A549 (cell line): Measurements from ENCODE around the gene SAMD4B. TPM values are rescaled to one million over a fixed set of nuclear protein-coding genes. Genes with fewer than 3 reads are reported as not detected.

Source experiments
- ATAC-seq, 2 experiments: fragments of 200-7000 bp in 1 of 2; fragments of >200 bp in 1 of 2; cut with Nextera tagmentation in 1 of 2; cut with Tn5 transposase in 1 of 2; 3 replicates each; pipeline versions ENCODE4 v1.8.0 to v1.9.1; 2018 to 2020; ENCODE audit warnings: mild to moderate bottlenecking in 1 of 2, moderate library complexity in 1 of 2
- CTCF ChIA-PET: fragments of 300-600 bp; sonication (Branson Sonifier 250); formaldehyde crosslinking; extraction: SDS; loops from one replicate; lab custom pipeline; 2021; ENCODE audit warnings: antibody characterized with exemption, inconsistent platforms; lab: Yijun Ruan, JAX
- POLR2A ChIA-PET: fragments of 350-600 bp; formaldehyde crosslinking; extraction: SDS; loops from one replicate; lab custom pipeline; 2021; ENCODE audit warnings: antibody characterized with exemption, inconsistent platforms; lab: Yijun Ruan, JAX
- DNase-seq, 2 experiments: peaks; one replicate each; pipeline versions ENCODE4 v3.0.0 to v3.0.0-alpha.2; 2011 to 2016; ENCODE audit warnings: low read depth in 1 of 2, low spot score in 1 of 2
- FAIRE-seq: peaks from 2 replicates; lab custom pipeline; 2011; peaks lifted over from hg19 to GRCh38; lab: Jason Lieb, UNC
- H3K27ac ChIP-seq, 2 experiments: fragments of >200 bp; sonication (Bioruptor Twin); formaldehyde crosslinking; 3 replicates each; pipeline ENCODE4 v1.5.1; 2016 to 2017
- H3K4me1 ChIP-seq: fragments of >200 bp; sonication (Bioruptor Twin); formaldehyde crosslinking; 3 replicates; pipeline ENCODE4 v1.6.1; 2016
- H3K4me2 ChIP-seq: fragments of >200 bp; sonication (Bioruptor Twin); formaldehyde crosslinking; 3 replicates; pipeline ENCODE4 v1.6.1; 2016
- H3K4me3 ChIP-seq: fragments of >200 bp; sonication (Bioruptor Twin); formaldehyde crosslinking; 3 replicates; pipeline ENCODE4 v1.5.1; 2016
- H3K9me3 ChIP-seq: fragments of >200 bp; sonication (Bioruptor Twin); formaldehyde crosslinking; 3 replicates; pipeline ENCODE4 v1.6.1; 2016
- CHD2 ChIP-seq: fragments of 150-350 bp; IDR thresholded peaks from 2 replicates; pipeline ENCODE4 v1.6.1; 2014; ENCODE audit warnings: low read length; ENCODE audit not compliant: partially characterized antibody
- CHD4 ChIP-seq: fragments of 200-600 bp; sonication (generic); IDR thresholded peaks from 2 replicates; pipeline ENCODE4 v1.6.1; 2016; ENCODE audit warnings: antibody characterized with exemption, mild to moderate bottlenecking, borderline replicate concordance
- CTCF ChIP-seq: fragments of >200 bp; sonication (Bioruptor Twin); formaldehyde crosslinking; IDR thresholded peaks from 3 replicates; pipeline ENCODE4 v1.5.1; 2016
- EHMT2 ChIP-seq: fragments of 200-600 bp; sonication (generic); IDR thresholded peaks from 2 replicates; pipeline ENCODE4 v1.6.1; 2016; ENCODE audit warnings: antibody characterized with exemption, low read depth, mild to moderate bottlenecking, moderate library complexity
- ELK1 ChIP-seq: fragments of 150-350 bp; IDR thresholded peaks from 2 replicates; pipeline ENCODE4 v1.6.1; 2014; ENCODE audit warnings: low read depth, mild to moderate bottlenecking, low read length
- FOSB ChIP-seq: fragments of 250-450 bp; sonication (Bioruptor Pico); IDR thresholded peaks from 2 replicates; pipeline ENCODE4 v1.5.0; 2020; ENCODE audit warnings: mild to moderate bottlenecking, moderate library complexity
- FOSL2 ChIP-seq, 2 experiments: fragments of 450-650 bp in 1 of 2; fragments of >200 bp in 1 of 2; sonication (Bioruptor Twin) in 1 of 2; formaldehyde crosslinking; IDR thresholded peaks; 2 replicates each; pipeline versions ENCODE4 v1.5.0 to v1.6.1; 2016 to 2020; ENCODE audit warnings: mild to moderate bottlenecking in 1 of 2, moderate library complexity in 1 of 2
- HMGXB4 ChIP-seq: fragments of 250-450 bp; sonication (Bioruptor Pico); IDR thresholded peaks from 2 replicates; pipeline ENCODE4 v1.5.0; 2021; ENCODE audit warnings: mild to moderate bottlenecking, moderate library complexity, borderline replicate concordance
- JUN ChIP-seq, 2 experiments: fragments of >200 bp; sonication (Bioruptor Twin); formaldehyde crosslinking; IDR thresholded peaks; 2 replicates in 1 of 2; 3 replicates in 1 of 2; pipeline ENCODE4 v1.6.1; 2016 to 2017
- KDM5A ChIP-seq: fragments of 200-600 bp; sonication (generic); IDR thresholded peaks from 2 replicates; pipeline ENCODE4 v1.6.1; 2016; ENCODE audit warnings: antibody characterized with exemption, mild to moderate bottlenecking
- MAX ChIP-seq: IDR thresholded peaks from 2 replicates; pipeline ENCODE4 v1.6.1; 2012
- PHF8 ChIP-seq: fragments of 200-600 bp; sonication (generic); IDR thresholded peaks from 2 replicates; pipeline ENCODE4 v1.6.1; 2016; ENCODE audit warnings: low read depth, mild to moderate bottlenecking, antibody characterized with exemption, moderate library complexity, borderline replicate concordance
- RAD21 ChIP-seq, 2 experiments: fragments of >200 bp in 1 of 2; sonication (Bioruptor Twin) in 1 of 2; formaldehyde crosslinking in 1 of 2; IDR thresholded peaks in 1 of 2; conservative IDR thresholded peaks in 1 of 2; 2 replicates in 1 of 2; 3 replicates in 1 of 2; pipeline ENCODE4 v1.6.1; 2012 to 2018; ENCODE audit warnings: inconsistent platforms in 1 of 2
- REST ChIP-seq: fragments of 200-600 bp; sonication (generic); IDR thresholded peaks from 2 replicates; pipeline ENCODE4 v1.6.1; 2016; ENCODE audit warnings: antibody characterized with exemption, mild to moderate bottlenecking, moderate library complexity
- SMC3 ChIP-seq: fragments of >200 bp; sonication (Bioruptor Twin); formaldehyde crosslinking; IDR thresholded peaks from 3 replicates; pipeline ENCODE4 v1.6.1; 2018; ENCODE audit warnings: inconsistent platforms
- SREBF2 ChIP-seq: fragments of 450-650 bp; IDR thresholded peaks from 2 replicates; pipeline ENCODE4 v1.6.1; 2014; ENCODE audit warnings: mild to moderate bottlenecking, moderate library complexity
- TFCP2L1 ChIP-seq: fragments of 250-450 bp; sonication (Bioruptor Pico); IDR thresholded peaks from 2 replicates; pipeline ENCODE4 v1.5.0; 2021; ENCODE audit warnings: mild to moderate bottlenecking
- USF2 ChIP-seq: fragments of 450-650 bp; IDR thresholded peaks from 2 replicates; pipeline ENCODE4 v1.6.1; 2014; ENCODE audit warnings: antibody characterized with exemption
- ZSCAN20 ChIP-seq: fragments of 250-450 bp; sonication (Bioruptor Pico); IDR thresholded peaks from 2 replicates; pipeline ENCODE4 v1.8.0; 2022; ENCODE audit warnings: mild to moderate bottlenecking, moderate library complexity
- WGBS: methylation state at CpG from one replicate; pipeline ENCODE4 v1.1.6; 2017; ENCODE audit errors: missing lambda C conversion rate; 5-methylcytosine and 5-hydroxymethylcytosine counted together
- polyA plus RNA-seq, 4 experiments: library from polyadenylated mRNA; depleted of rRNA in 3 of 4; stranded (reverse); fragments of >200 nt; fragmentation: RNase III in 1 of 4; extraction: RNeasy Plus Mini Kit Qiagen cat#74134 plus additional on column Dnase treatment in 1 of 4; gene quantifications; 2 replicates in 3 of 4; 3 replicates in 1 of 4; pipeline ENCODE4 v1.2.3, GENCODE V29; 2011 to 2017

The SAMD4B gene
- polyA plus RNA-seq, 2 of the 4 experiments (the other 2 are of a cell fraction) = 82.1 to 118 TPM

- TF ChIP-seq SMC3 = peak; percentile 83
- TF ChIP-seq, all 56 proteins: peak for 38
Observed at GRCh38 chr19:39412100-39412866, 70.1 kb downstream of the SAMD4B start, which contains the start of gene PLEKHG2 (continued).

GRCh38 chr19:39412867-39413271 lies 70.6 kb downstream of the SAMD4B start:
- Histone ChIP-seq H3K4me1 (peaks cover 43% of the 10 kb centered on the region), H3K9me3 (no peaks in the 10 kb centered on the region), H3K4me3 (peak overlapping the region; percentile 67), H3K27ac (peak overlapping the region; percentile 89 to 94), H3K4me2 (peak overlapping the region; percentile 89)
- ChIA-PET CTCF (interaction anchor here (0.7 to 23.5 kb wide), 28 partner anchors 12 to 1010 kb away, joined by 3 to 484 read pairs (median 10); partner anchors contain the start of genes FAM98C, MED29, PAF1 and RPS16), POLR2A (interaction anchor here (0.9 to 4.7 kb wide), 10 partner anchors 11 to 71 kb away, joined by 3 to 102 read pairs (median 20); partner anchors contain the start of genes MED29, PAF1, RPS16 and SAMD4B)
- no peak for FAIRE-seq
- ATAC-seq = no peak
- TF ChIP-seq KDM5A (0 out of 2 replicates have a peak, but pooled peaks have one; percentile 50), USF2 (no peak), FOSB (no peak), CHD2 (peak; percentile 0), REST (no peak), MAX (no peak; the same call in 1 of the 2 replicates), HMGXB4 (CRISPR knock-in tag) (0 out of 2 replicates have a peak, but pooled peaks have one; percentile 4), TFCP2L1 (no peak), SREBF2 (no peak; the same call in 1 of the 2 replicates), EHMT2 (no peak), FOSL2 (IDR thresholded peaks at IDR 0.05) (no peak), FOSL2 (CRISPR knock-in tag; IDR thresholded peaks at IDR 0.05) (no peak), JUN (IDR thresholded peaks at IDR 0.05) (no peak), PHF8 (0 out of 2 replicates have a peak, but pooled peaks have one; percentile 8), CHD4 (no peak), ELK1 (no peak), RAD21 (conservative IDR thresholded peaks at IDR 0.05 in 1 of 2, IDR thresholded peaks at IDR 0.05 in 1 of 2) (no peak), ZSCAN20 (CRISPR knock-in tag) (no peak), CTCF (peak; percentile 44; the same call in 2 of the 3 replicates)
- 2% methylated on average over 24 of the region's 24 CpGs for WGBS
- no peak for DNase-seq
